ENCODE results near the gene TEX13A. TPM values are rescaled to one million over a fixed set of nuclear protein-coding genes. Genes with fewer than 3 reads are reported as not detected.
"Not testable (repeated sequence)": the region's sequence is repeated elsewhere in the genome, so short reads cannot be mapped to it uniquely, and the experiment has no call there.

The TEX13A gene
- not detected in 2 replicates for total RNA-seq (2014; rRNA removed)
- polyA plus RNA-seq (2012): not detected

DNA sequence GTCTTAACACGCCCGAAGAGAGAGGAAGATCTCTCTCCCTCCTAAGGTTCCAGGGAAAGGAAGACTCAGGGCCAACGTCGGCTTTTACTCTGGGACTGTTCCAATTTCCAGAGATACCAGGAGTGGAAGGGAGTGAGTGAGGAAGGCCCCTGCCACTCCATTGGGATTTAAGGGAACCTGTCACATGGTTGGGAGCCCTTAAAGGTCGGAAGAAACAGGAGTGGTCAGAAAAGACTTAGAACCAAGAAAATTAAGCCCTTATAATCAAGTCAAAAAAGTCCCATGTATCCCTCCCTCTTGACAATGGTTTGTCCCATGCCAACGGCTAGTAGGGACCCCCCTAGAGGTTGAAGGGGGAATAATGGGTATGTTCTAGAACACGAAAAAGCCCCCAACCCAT lies at the start of gene TEX13A:
Gene TEX13A, minus strand, starts transcription at position 59 of the 400 bp plus-strand sequence. CDS start 297 bp downstream, outside the sequence.
- DNase-seq (ENCODE audit: low read depth): no peak

GRCh38 chrX:105269386-105269785 lies 48.9 kb upstream of the TEX13A start:
- DNase-seq (ENCODE audit: low read depth): no peak

DNA sequence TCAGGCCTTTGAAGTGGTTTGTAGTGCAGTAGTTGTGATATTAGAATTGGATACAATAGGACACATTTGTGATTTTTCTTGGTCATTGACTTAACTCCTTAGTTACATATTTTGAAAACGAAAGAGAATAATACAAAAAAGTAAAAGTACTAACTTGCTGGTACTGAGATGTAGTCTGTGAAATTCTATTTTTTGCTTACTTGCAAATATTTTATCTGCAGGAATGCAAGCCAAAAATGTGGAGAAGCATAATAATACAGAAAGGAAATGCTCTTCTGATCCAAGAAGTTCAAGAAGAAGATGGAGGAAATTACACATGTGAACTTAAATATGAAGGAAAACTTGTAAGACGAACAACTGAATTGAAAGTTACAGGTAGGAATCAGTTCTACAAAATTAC lies 46.7 kb upstream of the TEX13A start:
- DNase-seq (ENCODE audit: low read depth): no peak

- DNase-seq (ENCODE audit: low read depth): no peak
These were observed 46.0 kb upstream of the TEX13A start for GRCh38 chrX:105266456-105266855.

DNA sequence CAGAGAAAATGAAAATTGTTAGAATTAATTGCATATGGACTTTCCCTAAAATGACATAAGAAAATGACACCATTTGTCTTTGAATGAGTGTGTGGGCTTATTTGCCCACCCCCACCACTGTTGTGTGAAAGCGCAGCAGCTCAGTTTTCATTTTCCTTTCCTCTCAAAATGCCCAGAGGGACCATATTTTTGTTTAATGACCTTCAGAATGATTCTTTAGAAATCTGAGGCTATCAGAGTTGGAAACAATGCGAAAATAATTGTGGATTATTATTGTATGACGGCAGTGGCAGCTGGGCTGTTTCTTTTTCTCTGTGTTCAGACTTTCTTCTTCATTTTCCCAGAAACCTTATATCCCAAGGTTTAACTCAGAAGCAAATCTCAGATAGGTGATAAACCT lies 44.6 kb upstream of the TEX13A start:
- DNase-seq (ENCODE audit: low read depth): no peak

DNA sequence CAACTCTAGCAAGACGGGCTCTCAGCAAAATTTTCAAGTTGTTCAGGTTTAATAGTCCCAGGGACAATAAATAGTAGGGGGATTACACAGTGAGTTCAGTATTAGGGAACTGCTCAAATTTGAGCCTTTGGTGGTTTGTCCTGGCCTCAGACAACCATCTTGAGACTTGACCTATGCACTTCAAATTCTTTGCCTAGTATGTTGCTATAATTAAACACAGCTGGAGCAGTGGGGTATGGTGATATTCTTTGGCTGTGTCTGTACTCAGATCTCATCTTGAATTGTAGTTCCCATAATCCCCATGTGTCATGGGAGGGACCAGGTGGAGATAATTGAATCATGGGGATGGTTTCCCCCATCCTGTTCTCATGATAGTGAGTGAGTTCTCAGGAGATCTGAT lies 43.3 kb upstream of the TEX13A start:
- no peak for DNase-seq (ENCODE audit: low read depth)

- DNase-seq (ENCODE audit: low read depth): no peak
These were observed 42.7 kb upstream of the TEX13A start for GRCh38 chrX:105263171-105263570.

DNA sequence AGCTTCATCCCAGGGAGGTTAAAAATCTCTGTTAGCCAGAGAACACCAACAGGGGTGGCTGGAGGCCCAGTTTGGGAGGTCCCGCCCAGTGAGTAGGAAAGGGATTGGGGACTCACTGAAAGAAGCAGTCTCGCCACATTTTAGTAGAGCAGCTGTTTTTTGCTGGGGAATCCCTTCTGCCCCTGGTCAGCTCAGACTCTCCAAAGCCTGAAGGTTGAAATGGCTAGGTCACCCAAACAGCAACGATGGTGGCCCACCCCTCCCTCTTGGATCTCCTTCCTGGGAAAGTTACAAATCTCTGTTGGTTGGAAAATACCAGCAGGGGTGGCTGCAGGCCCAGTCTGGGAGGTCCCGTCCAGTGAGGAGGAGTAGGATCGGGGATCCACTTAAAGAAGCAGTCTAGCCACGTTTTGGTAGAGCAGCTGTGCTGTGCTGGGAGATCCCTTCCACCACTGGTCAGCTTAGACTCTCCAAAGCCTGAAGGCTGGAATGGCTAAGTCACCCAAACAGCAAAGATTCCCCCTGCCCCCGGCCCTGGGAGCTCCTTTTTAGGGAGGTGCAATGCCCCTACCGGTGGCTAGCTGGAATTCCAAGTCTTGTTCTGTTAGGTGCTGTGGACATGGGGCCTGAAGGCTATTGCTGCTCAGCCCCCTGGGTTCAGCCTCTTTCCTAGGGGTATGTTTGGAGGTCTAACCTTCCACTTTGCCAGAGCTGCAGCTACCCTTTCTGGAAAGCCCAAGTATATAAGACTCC lies 40.0 kb upstream of the TEX13A start:
- no peak for DNase-seq (ENCODE audit: low read depth)

DNA sequence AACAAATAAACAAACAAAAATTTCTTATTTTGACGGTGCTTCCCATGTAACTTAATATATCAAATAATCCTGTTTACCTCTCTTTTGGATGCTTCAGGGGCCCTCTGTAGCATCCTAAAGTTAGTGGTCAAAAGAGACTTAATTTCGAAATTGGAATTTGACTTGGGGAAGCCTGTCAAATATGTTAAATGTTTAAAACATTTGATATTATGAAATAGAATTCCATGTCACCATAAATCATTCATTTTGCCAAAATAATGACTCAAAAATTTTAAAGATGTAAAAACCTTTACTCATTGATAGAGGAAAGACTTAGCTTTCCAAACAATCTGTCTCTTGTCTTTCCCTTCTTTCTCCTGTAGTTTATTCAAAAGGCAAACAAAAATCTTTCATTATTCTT lies 20.6 kb upstream of the TEX13A start:
- DNase-seq (ENCODE audit: low read depth): no peak

GRCh38 chrX:105237407-105237806 lies 16.9 kb upstream of the TEX13A start:
- DNase-seq (ENCODE audit: low read depth): not testable (repeated sequence)

GRCh38 chrX:105229146-105229545 lies 8.7 kb upstream of the TEX13A start:
- no peak for DNase-seq (ENCODE audit: low read depth)

DNA sequence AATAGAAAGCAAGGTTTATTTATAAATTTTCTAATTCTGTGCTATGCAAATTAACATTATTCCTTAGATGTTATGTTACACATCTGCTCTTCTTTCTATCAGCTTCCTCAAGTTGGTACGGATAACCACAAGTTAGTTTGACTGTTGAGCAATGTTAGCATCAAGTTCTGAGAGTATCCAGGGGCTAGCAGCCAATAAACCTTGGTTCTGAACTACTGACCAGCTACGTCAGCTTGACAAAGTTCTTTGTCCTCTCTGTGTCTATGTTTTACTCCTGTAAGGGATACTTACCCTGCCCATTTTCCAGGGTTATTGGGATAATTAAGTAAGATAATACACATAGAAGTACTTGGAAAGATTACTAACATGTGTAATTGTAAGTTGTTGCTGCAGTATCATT lies 8.1 kb upstream of the TEX13A start:
- DNase-seq (ENCODE audit: low read depth): no peak

DNA sequence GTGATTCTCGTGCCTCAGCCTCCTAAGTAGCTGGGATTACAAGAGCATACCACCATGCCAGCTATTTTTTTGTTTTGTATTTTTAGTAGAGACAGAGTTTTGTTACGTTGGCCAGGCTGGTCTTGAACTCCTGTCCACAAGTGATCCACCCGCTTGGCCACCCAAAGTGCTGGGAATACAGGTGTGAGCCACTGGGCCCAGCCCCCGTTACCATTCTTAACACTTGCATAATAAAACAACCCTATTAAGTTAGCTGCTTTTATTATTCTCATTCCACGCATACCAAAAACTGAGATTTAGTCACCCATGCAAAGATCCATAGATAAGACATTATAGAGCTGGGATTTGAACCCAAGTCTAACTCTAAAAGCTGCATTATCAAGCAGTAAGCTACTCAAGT lies 6.0 kb upstream of the TEX13A start:
- no peak for DNase-seq (ENCODE audit: low read depth)

DNA sequence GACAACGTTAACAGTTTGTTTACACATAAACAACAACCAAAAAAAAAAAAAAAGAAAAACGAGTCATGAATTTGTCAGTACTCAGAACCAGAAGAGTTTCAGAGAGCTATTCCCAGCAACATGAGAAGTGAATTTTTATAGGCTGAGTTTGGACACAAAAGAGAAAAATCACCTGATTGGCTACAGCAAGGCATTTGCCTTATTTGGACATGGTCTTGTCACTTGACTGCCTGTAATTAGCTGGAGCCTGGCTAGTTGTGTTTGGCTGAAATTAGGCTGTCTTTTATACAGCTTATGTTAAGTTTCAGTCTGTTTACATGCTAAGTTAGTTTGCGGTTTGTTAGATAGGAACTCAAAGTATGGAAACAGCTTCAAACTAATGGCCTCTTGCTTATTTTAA lies 880 bp upstream of the TEX13A start:
- DNase-seq (ENCODE audit: low read depth): no peak

DNA sequence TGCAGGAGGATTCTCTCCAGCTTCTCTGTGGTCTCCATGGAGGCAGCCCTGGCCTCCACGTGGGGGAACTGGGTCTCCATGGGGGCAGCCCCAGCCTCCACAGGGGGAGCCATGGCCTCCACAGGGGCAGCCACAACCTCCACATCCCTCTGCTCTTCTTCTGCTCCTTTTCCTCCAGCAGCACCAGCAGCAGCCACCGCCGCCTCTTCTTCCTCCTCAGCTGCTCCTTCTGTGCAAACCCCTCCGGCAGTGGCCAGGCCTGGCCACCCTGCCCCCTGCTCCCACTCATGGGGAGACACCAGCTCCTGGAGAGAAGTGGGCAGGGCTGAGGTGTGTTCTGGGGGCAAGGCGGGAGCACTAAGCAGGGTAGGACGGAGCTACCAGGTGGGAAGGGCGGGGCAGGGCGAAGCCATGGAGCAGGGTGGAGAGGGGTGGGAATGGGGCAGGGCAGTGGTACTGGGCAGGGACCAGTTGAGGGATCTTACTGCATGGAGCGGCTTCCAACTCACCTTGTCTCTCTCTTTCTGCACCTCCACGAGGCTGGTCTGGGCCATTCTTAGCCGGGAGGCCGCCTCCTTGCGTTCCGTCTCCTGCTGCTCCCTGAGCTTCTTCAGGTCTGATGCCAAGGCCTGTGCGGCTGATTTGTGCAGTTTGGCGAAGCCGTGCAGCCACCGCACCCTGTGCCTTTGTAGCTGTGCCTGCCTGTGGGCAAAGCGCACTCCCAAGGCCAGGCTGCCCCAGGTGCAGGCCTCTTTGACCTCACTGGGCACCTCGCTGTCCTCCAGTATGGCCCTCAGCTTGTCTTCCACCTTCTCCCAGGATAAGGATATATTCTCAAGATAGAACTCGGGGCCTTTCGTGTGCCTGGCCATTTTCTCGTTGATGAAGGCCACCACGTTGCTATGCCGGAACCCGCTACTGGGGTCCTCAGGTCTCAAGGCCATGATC lies 766 bp downstream of the TEX13A start:
- no peak for DNase-seq (ENCODE audit: low read depth)

DNA sequence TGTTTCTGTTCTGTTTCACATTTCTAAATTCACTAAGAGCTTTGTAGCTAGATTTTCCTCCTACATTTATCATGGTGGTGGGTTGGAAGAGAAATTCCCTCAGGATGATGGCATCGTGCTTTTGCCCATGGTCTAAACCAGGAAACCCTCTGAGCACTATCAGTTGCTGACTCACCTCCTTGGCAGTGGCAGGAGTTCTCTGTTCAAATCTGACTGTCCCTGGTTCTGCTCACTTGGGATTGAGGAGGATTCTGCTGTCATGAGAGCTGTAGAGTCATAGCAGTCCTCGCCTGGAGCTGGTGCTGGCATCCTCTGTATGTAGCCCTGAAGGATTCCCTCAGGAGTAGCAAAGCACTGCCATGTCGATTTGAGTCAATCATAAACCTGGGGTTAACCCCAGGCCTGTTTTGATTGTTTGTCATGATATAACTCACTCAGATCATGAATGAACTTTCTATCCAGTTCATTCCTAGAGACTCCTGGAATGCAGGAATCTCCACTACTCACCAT lies 9.4 kb downstream of the TEX13A start:
- no peak for DNase-seq (ENCODE audit: low read depth)

DNA sequence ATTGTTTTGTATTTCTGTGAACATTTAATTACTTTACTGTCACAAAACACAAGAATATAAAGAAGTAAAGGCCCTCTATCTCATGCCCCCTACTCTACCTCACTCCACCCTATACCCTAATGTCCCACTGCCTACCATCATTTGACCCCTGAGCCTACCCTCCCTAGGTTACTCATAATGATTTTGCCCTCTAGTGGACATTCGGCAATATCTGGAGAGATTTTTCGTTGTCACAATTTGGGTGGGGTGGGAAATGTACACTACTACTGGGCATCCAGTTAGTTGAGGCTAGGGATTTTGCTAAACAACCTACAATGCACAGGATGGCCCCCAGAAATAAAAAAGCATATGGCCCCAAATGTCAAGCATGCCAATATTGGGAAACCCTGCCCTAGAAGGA lies 10.2 kb downstream of the TEX13A start:
- DNase-seq (ENCODE audit: low read depth): no peak

DNA sequence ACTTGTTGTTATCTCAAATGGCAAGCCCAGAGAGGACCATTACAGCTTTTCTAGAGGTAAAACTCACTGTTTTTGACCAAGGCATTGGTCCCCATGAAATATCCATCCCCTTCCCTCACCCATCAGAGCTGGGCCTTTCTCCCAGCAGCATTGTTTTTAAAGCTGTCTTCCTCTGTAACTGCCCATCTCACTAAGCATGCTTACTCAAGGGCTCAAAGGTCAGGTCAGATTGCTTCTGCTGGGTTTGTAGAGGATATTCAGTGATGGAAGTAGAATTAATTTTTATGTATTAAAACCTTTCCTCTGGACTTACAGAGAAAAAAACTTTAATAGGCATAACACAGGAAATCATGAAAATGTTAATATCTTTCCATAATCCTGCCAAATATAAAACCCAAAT lies 11.1 kb downstream of the TEX13A start:
- DNase-seq (ENCODE audit: low read depth): no peak

- no peak for DNase-seq (ENCODE audit: low read depth)
These were observed 28.6 kb downstream of the TEX13A start for GRCh38 chrX:105191878-105192277.

DNA sequence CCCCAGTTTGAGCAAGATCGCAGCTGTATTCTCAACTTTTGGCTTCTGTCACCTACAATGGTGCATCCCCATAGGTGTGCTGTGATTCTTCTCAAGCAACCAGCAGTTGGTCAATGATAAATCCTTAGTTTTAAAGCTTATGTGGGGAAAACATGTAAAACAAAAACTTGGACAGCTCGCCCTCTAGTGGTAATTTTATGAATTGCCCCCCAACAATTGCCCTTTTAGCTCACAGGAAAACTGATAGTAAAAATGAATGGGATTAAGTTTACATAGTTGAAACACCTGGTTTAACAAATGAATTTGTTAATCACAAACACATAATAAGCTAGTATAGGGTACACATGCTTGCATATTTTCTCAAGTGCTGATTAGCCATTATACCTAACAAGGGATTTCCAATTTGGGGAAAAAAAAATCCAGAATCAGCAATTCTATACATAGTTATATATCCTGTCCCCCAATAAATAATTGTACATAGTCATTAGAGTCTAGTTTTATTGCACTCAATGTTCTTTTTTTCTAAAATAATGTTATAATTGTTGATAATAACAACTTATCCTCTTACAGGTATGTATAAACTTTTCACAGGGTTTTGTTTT lies 30.1 kb downstream of the TEX13A start:
- peak; percentile 19 for DNase-seq (ENCODE audit: low read depth)

- DNase-seq (ENCODE audit: low read depth): no peak
These were observed 31.4 kb downstream of the TEX13A start for GRCh38 chrX:105189093-105189492.

DNA sequence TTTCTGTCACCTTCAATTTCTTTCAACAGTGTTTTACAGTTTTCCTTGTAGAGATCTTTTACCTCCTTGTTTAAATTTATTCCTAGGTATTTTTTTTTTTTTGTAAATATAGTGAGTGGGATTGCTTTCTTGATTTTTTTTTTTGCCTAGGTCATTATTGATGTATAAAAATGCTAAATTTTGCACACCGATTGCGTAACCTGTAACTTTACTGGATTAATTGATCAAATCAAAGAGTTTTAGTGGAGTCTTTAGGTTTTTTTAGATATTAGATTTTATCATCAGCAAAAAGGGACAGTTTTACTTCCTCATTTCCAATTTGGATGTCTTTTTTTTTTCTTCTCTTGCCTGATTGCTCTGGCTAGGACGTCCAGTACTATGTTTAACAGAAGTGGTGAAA lies 40.9 kb downstream of the TEX13A start:
- DNase-seq (ENCODE audit: low read depth): no peak

Measured in LHCN-M2 (cell line).